HG03196 (cell line): ENCODE results near the gene CASTOR1.
"Not testable (repeated sequence)": the region's sequence is repeated elsewhere in the genome, so short reads cannot be mapped to it uniquely, and the experiment has no call there.

ENCODE experiments used
- ATAC-seq: cut with Tn5 transposase; IDR thresholded peaks from one replicate; pipeline ENCODE4 v1.9.1; 2021; ENCODE audit not compliant: unreplicated experiment

CASTOR1 gene

DNA sequence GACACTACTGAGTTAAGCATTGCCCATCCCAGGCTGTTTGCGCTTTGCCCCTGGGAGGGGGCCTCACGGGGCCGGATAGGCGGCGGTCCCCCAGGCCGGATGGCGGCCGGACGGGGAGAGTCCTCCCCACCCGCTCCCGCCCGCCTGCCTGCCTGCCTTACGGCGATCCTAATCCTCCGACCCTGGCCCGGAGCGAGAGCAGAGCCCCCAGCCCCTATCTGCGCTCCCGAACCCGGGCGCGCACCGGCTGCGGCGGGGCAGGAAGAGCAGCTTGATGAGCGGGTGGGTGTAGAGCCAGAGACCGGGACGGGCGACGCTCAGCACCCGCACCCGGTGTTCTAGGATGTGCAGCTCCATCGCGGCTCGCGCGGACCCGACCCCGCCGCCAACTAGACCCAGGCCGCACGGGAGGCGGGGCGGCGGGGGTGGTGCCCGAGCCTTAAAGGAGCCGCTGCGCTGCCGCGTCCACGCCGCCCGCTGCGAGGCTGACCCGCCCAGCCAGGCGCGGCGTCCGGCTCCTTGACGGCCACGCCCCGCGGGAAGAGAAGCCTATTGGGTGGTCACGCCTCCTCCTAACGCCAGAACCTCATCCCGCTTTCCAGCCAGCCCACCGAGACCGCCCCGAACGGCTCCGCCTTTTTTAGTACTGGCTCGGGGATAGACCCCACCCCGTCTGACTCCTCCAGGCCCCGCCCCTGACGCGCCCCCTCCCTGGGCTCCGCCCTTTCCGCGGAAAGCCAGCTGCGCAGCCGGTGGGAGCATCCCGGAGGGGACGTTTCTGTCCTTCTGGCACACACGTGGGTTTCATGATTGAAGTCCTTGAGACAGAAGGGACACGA lies at the start of gene CASTOR1:
CASTOR1 (minus strand) TSS at position 365 of the 839 bp plus-strand sequence; CDS start at position 357, 8 bp downstream.
- peak; percentile 47 for ATAC-seq

DNA sequence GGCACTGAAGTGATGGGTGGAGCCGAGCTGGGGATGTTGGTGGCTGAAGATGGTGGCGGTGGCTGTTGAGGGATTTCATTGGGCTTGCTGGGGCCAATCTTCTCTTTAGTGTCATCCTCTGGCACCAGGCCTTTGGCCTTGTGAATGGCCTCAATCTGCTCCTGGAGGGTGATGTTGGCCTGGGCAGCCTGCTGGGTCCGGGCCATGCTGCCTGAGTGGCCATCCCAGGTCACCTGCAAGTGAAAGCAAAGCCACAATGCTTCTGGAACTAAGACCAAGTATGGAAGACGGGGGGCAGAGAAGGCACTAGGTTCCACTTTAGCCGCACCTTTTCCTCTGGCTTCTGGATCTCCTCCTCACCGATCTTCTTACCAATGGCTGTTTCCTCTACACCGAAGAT lies 49.5 kb upstream of the CASTOR1 start:
- ATAC-seq = no peak

GRCh38 chr22:30338341-30338740 lies 49.0 kb upstream of the CASTOR1 start:
- ATAC-seq = not testable (repeated sequence)

GRCh38 chr22:30337461-30337778 lies 48.1 kb upstream of the CASTOR1 start:
- no peak for ATAC-seq

DNA sequence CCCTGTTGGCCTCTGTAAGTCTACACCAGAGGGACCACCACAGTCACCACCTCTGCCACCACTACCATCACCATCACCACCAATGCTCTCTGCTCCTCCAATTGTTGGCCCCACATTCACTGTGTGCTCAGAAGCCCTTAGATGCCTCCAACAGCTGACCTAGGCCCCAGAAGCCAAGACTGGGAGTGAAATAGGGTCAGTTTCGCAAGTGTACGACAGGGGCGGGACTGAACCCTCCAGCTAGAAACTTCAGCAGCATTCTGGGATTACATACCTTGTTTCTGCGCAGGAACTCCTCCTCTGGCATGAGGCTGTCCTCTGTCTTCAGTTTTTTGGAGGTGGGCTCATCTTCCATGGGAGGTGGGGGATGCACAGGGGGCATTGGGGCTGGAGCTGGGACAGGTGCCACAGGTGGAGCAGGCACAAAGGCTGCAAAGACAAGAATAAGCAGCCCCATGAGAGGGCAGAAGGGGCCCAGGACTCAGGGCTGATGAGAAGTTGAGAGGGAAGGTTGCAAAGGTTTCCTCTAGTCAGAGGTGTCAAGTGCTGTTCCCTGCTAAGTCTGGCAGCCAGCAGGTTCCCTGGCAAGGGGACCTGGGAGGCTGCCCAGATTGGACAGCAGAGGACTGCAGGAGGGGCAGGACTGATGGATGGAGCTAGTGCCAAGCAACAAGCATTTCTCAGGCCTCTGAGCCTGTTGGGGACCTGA lies 47.6 kb upstream of the CASTOR1 start:
- ATAC-seq = no peak

DNA sequence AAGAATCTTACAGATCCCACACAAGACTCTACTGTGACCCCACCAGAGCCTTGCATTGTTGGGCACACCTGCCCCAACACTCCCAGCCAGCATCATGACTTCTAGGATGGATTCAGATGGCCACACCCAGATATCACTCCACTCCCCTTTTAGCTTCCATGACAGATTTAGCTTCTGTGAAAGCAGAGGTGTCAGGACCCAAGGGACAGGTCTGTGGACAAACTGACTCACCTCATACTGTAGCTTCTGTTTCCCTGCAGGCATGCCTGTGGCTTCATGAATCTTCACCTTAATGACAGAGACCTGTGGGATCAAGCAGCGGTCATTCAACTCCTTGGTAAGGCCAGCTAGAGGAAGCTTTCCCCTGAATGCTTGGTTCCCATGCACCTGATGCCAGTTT lies 45.9 kb upstream of the CASTOR1 start:
- ATAC-seq = no peak

GRCh38 chr22:30334646-30335045 lies 45.3 kb upstream of the CASTOR1 start:
- ATAC-seq = no peak

DNA sequence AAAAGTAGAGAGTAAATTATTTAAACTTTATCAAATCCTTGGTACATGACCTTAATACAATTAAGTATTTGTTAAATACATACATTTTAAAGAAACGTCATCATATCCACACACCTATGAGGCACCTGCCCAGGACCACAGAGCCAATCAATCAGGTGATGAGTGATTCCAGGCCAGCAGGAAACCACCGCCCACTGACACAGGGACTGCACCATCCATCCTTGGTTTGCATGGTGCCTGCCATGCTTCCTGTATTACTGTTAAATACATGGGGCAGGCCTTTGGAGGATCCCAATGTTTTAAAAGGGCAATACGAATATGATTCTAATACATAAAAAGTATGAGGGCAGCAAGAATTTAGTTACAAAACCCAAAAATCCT lies 44.4 kb upstream of the CASTOR1 start:
- no peak for ATAC-seq

GRCh38 chr22:30332994-30333706 lies 43.8 kb upstream of the CASTOR1 start:
- ATAC-seq = no peak

DNA sequence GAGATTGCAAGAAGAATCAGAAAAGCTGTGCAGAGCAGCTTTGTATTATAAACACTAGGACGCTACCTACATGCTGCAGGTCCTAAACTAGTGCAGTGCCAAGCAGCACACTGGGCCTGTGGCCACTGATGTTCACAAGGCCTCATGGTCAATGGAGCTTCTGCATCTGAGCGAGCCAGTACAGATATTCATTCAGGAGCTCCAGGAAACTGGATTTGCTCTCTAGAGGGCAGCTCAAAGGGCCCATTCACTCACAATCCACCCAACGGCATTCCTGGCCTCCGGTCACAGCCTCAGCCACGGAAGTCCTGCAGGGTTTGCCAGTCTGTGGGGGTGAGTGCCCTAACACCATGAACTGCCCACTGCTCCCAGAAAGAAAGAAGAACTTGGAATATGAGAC lies 43.2 kb upstream of the CASTOR1 start:
- ATAC-seq = no peak

- ATAC-seq = no peak
Measured at GRCh38 chr22:30328466-30329049, 39.3 kb upstream of the CASTOR1 start.

- ATAC-seq = no peak
Measured at GRCh38 chr22:30327864-30328345, 38.6 kb upstream of the CASTOR1 start.

- peak; percentile 81 for ATAC-seq
Measured at GRCh38 chr22:30326706-30327362, 37.5 kb upstream of the CASTOR1 start, which contains the start of gene TBC1D10A. TSS of gene TBC1D10A (minus strand) at chr22:30326941. CDS start at chr22:30326881, 60 bp downstream.

GRCh38 chr22:30326255-30326705 lies 37.0 kb upstream of the CASTOR1 start:
- ATAC-seq = peak; percentile 29

GRCh38 chr22:30325724-30326254 lies 36.5 kb upstream of the CASTOR1 start:
- ATAC-seq = no peak

GRCh38 chr22:30325065-30325720 lies 35.9 kb upstream of the CASTOR1 start:
- no peak for ATAC-seq

- ATAC-seq = no peak
Measured at GRCh38 chr22:30324014-30324730, 34.9 kb upstream of the CASTOR1 start.

DNA sequence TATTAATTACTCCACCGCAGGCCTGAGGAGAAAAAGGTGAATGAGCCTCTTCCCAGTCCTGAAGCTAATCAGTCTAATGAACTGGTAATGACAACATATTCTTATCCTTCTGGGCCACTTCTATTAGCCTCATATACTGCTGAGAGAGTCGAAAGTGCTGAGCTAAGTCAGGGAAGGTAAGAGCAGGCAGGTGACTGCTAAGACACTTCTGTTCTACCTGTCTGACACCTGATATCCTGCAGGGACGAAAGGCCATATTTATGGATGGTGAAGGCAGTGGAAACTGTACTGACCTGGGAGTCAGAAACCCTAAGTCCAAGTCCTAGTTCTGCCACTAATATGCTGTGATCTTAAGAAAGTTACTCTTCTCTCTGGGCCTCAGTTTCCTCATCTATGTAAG lies 33.9 kb upstream of the CASTOR1 start:
- no peak for ATAC-seq

DNA sequence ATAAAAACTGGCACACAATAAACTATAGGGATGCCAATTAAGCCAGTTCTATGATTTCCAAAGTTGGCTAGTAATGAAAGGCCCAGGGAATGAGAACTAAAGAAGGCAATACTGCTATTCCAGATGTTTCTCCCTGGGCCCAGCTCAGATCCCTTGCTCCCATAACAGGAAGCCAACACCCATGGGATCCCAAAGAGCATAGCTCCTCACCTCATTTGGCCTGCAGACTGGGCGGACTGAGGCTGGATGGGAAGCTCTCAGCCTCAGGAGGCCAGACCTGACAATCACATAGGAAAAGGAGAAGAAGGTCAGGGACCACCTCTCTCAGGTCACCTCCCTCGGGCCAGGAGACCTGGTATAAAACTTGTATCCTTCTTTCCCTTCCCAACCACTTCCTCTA lies 32.2 kb upstream of the CASTOR1 start:
- no peak for ATAC-seq
